HG03135 (cell line): ENCODE results near the gene PKIB.
"Not testable (repeated sequence)": the region's sequence is repeated elsewhere in the genome, so short reads cannot be mapped to it uniquely, and the experiment has no call there.

Source experiments
- ATAC-seq: cut with Tn5 transposase; IDR thresholded peaks from one replicate; pipeline ENCODE4 v1.9.1; 2021; ENCODE audit warnings: mild to moderate bottlenecking, moderate library complexity; ENCODE audit not compliant: unreplicated experiment

PKIB gene

GRCh38 chr6:122609881-122610689 is at the start of gene PKIB:
Gene PKIB, plus strand, starts transcription at chr6:122610405. Its CDS starts 107,390 bp downstream, at chr6:122717795.
- ATAC-seq: peak; percentile 93

GRCh38 chr6:122563364-122564052 is 46.7 kb upstream of the PKIB start:
- no peak for ATAC-seq

GRCh38 chr6:122564230-122564629 is 46.0 kb upstream of the PKIB start:
- ATAC-seq: no peak

- no peak for ATAC-seq
These were observed 44.5 kb upstream of the PKIB start for GRCh38 chr6:122565708-122566107.

- ATAC-seq: no peak
These were observed 43.2 kb upstream of the PKIB start for GRCh38 chr6:122567034-122567433.

GRCh38 chr6:122568350-122568749 is 41.9 kb upstream of the PKIB start:
- no peak for ATAC-seq

GRCh38 chr6:122568797-122569221 is 41.4 kb upstream of the PKIB start:
- no peak for ATAC-seq

GRCh38 chr6:122569230-122569771 is 40.9 kb upstream of the PKIB start:
- no peak for ATAC-seq

GRCh38 chr6:122571888-122572287 is 38.3 kb upstream of the PKIB start:
- ATAC-seq: no peak

- ATAC-seq: no peak
These were observed 33.3 kb upstream of the PKIB start for GRCh38 chr6:122576888-122577287.

GRCh38 chr6:122578961-122579360 is 31.2 kb upstream of the PKIB start:
- no peak for ATAC-seq

- ATAC-seq: no peak
These were observed 29.5 kb upstream of the PKIB start for GRCh38 chr6:122580737-122581136.

GRCh38 chr6:122589115-122589514 is 21.1 kb upstream of the PKIB start:
- ATAC-seq: no peak

GRCh38 chr6:122598295-122598694 is 11.9 kb upstream of the PKIB start:
- not testable (repeated sequence) for ATAC-seq

- ATAC-seq: no peak
These were observed 5.5 kb upstream of the PKIB start for GRCh38 chr6:122604676-122605075.

GRCh38 chr6:122610690-122611455 is 668 bp downstream of the PKIB start:
- ATAC-seq: peak; percentile 24

- ATAC-seq: no peak
These were observed 2.6 kb downstream of the PKIB start for GRCh38 chr6:122612838-122613237.

- no peak for ATAC-seq
These were observed 4.1 kb downstream of the PKIB start for GRCh38 chr6:122614303-122614702.

GRCh38 chr6:122615409-122615808 is 5.2 kb downstream of the PKIB start:
- no peak for ATAC-seq

GRCh38 chr6:122616877-122617276 is 6.7 kb downstream of the PKIB start:
- ATAC-seq: no peak

- ATAC-seq: no peak
These were observed 9.1 kb downstream of the PKIB start for GRCh38 chr6:122619309-122619708.
